Activated B cell treated with CpG ODN at 0.5 μM for 24 hours (primary cell): ENCODE results near the gene ANKRD40. TPM values are rescaled to one million over a fixed set of nuclear protein-coding genes. Genes with fewer than 3 reads are reported as not detected.

Experiments used
- ATAC-seq: fragments of 200-7000 bp; cut with Tn5 transposase; one replicate; pipeline ENCODE4 v1.10.0; 2021; ENCODE audit warnings: low read depth, mild to moderate bottlenecking, moderate library complexity
- CTCF ChIA-PET: fragments of 350-600 bp; sonication (Branson Sonifier 250); formaldehyde crosslinking; loops from one replicate; lab custom pipeline; 2021; ENCODE audit warnings: antibody characterized with exemption; lab: Charles Lee
- POLR2A ChIA-PET: fragments of 350-600 bp; sonication (Branson Sonifier 250); formaldehyde crosslinking; loops from one replicate; lab custom pipeline; 2021; ENCODE audit warnings: antibody characterized with exemption; lab: Charles Lee
- DNase-seq: peaks from one replicate; pipeline ENCODE4 v3.0.0; 2022
- H3K27ac Mint-ChIP-seq: one replicate; pipeline ENCODE4 v1.8.0; 2020; ENCODE audit warnings: mixed read lengths
- H3K27me3 Mint-ChIP-seq: one replicate; pipeline ENCODE4 v1.8.0; 2021; ENCODE audit warnings: mixed read lengths
- H3K36me3 Mint-ChIP-seq: one replicate; pipeline ENCODE4 v1.8.0; 2021; ENCODE audit warnings: low read depth, mixed read lengths
- H3K4me1 Mint-ChIP-seq: one replicate; pipeline ENCODE4 v1.8.0; 2021; ENCODE audit warnings: mixed read lengths
- H3K4me3 Mint-ChIP-seq: one replicate; pipeline ENCODE4 v1.8.0; 2020; ENCODE audit warnings: mild to moderate bottlenecking, mixed read lengths
- H3K9me3 Mint-ChIP-seq: one replicate; pipeline ENCODE4 v1.8.0; 2020; ENCODE audit warnings: mixed read lengths
- CTCF ChIP-seq: fragments of 200-600 bp; IDR thresholded peaks from one replicate; pipeline ENCODE4 v1.8.0; 2022; ENCODE audit warnings: antibody characterized with exemption, mild to moderate bottlenecking
- intact Hi-C: fragments of 100-400 bp; cut with micrococcal nuclease; formaldehyde crosslinking; loops from one replicate; pipeline ENCODE4 v1.15.1; 2024
- total RNA-seq: library from RNA; stranded (reverse); gene quantifications from 2 replicates; pipeline ENCODE4 v1.2.3, GENCODE V29; 2022

Gene ANKRD40
- total RNA-seq, 1 donor from 2014 or later = 39.0 TPM

- ATAC-seq = no peak
- peaks cover 8% of the 10 kb centered on the region for H3K4me1 Mint-ChIP-seq
- ChIA-PET POLR2A (no interaction called here), CTCF (no interaction called here)
- no peak for DNase-seq
- no peak overlapping the region for H3K4me3 Mint-ChIP-seq
- TF ChIP-seq CTCF = no peak
- H3K27ac Mint-ChIP-seq = no peak overlapping the region
- no peaks in the 10 kb centered on the region for H3K27me3 Mint-ChIP-seq
- intact Hi-C loops = no loop called here
- peaks cover 81% of the 10 kb centered on the region for H3K36me3 Mint-ChIP-seq
- no peaks in the 10 kb centered on the region for H3K9me3 Mint-ChIP-seq
These were observed 8.3 kb downstream of the ANKRD40 start for GRCh38 chr17:50699410-50699809.

- peaks cover 84% of the 10 kb centered on the region for H3K36me3 Mint-ChIP-seq
- POLR2A ChIA-PET = no interaction called here
These were observed 9.9 kb downstream of the ANKRD40 start for GRCh38 chr17:50697663-50698272.

GRCh38 chr17:50697062-50697461 is 10.7 kb downstream of the ANKRD40 start:
- CTCF ChIA-PET = interaction anchor here (1.2 kb wide), 1 partner anchor 11 kb away, joined by 3 read pairs; no protein-coding TSS in a partner anchor
- POLR2A ChIA-PET = no interaction called here
- no peak for TF ChIP-seq CTCF
- H3K27me3 Mint-ChIP-seq = no peaks in the 10 kb centered on the region
- H3K27ac Mint-ChIP-seq = no peak overlapping the region
- H3K4me3 Mint-ChIP-seq = no peak overlapping the region
- peaks cover 87% of the 10 kb centered on the region for H3K36me3 Mint-ChIP-seq
- ATAC-seq (no peak), DNase-seq (no peak)
- H3K4me1 Mint-ChIP-seq = peaks cover 1% of the 10 kb centered on the region
- intact Hi-C loops = no loop called here
- no peaks in the 10 kb centered on the region for H3K9me3 Mint-ChIP-seq

More at GRCh38 chr17:50697663-50698272, 9.9 kb downstream of the ANKRD40 start:
- CTCF ChIA-PET = no interaction called here
- H3K27me3 Mint-ChIP-seq = no peaks in the 10 kb centered on the region
- ATAC-seq (no peak), DNase-seq (no peak)
- no peaks in the 10 kb centered on the region for H3K9me3 Mint-ChIP-seq
- intact Hi-C loops = no loop called here
- no peak overlapping the region for H3K27ac Mint-ChIP-seq
- no peak for TF ChIP-seq CTCF
- no peak overlapping the region for H3K4me3 Mint-ChIP-seq
- H3K4me1 Mint-ChIP-seq = peaks cover 1% of the 10 kb centered on the region

GRCh38 chr17:50696365-50696879 is 11.3 kb downstream of the ANKRD40 start:
- TF ChIP-seq CTCF = no peak
- Mint-ChIP-seq H3K27me3 (no peaks in the 10 kb centered on the region), H3K27ac (no peak overlapping the region), H3K36me3 (peaks cover 80% of the 10 kb centered on the region), H3K4me3 (no peak overlapping the region), H3K9me3 (no peaks in the 10 kb centered on the region), H3K4me1 (no peaks in the 10 kb centered on the region)
- no peak for DNase-seq
- no peak for ATAC-seq
- intact Hi-C loops = no loop called here
- ChIA-PET POLR2A (interaction anchor here (0.7 kb wide), 1 partner anchor 8 kb away, joined by 3 read pairs; no protein-coding TSS in a partner anchor), CTCF (interaction anchor here (1.2 kb wide), 1 partner anchor 12 kb away, joined by 3 read pairs; no protein-coding TSS in a partner anchor)

GRCh38 chr17:50693036-50693682 is 14.6 kb downstream of the ANKRD40 start:
- Mint-ChIP-seq H3K27ac (no peak overlapping the region), H3K4me1 (no peaks in the 10 kb centered on the region), H3K4me3 (no peak overlapping the region), H3K9me3 (no peaks in the 10 kb centered on the region), H3K27me3 (no peaks in the 10 kb centered on the region), H3K36me3 (peaks cover 52% of the 10 kb centered on the region)
- DNase-seq (no peak), ATAC-seq (no peak)
- CTCF ChIA-PET = no interaction called here
- intact Hi-C loops = no loop called here
- POLR2A ChIA-PET = interaction anchor here (0.6 kb wide), 1 partner anchor 11 kb away, joined by 6 read pairs; no protein-coding TSS in a partner anchor
- TF ChIP-seq CTCF = no peak
